HS-5 (cell line): ENCODE measurements around the gene TOMM34.
A peak's percentile ranks its signal among the peaks of the same experiment; 100 is the strongest.

Experiments
- DNase-seq: peaks from one replicate; pipeline ENCODE4 v3.0.0-alpha.2; 2012; ENCODE audit warnings: low read depth

The TOMM34 gene

DNA sequence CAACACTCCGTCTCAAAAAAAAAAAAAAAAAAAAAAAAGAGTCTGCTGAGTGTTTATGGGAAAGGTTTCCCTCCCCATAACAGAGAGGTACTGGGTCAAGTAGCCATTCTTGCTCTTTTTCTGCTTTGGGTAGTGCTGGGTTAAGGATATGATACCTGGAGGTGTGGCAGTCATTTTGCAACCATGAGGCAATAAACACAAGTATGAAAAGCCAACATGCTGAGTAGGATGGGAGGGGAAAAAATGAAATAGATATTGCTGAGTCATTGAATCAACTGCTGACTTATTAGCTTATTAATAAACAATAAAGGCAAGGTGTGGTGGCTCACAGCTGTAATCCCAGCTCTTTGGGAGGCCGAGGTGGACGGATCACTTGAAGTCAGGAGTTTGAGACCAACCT is 2.3 kb upstream of the TOMM34 start:
- no peak for DNase-seq

- peak; percentile 69 for DNase-seq
Measured at GRCh38 chr20:44961870-44962267, 1.7 kb upstream of the TOMM34 start.

DNA sequence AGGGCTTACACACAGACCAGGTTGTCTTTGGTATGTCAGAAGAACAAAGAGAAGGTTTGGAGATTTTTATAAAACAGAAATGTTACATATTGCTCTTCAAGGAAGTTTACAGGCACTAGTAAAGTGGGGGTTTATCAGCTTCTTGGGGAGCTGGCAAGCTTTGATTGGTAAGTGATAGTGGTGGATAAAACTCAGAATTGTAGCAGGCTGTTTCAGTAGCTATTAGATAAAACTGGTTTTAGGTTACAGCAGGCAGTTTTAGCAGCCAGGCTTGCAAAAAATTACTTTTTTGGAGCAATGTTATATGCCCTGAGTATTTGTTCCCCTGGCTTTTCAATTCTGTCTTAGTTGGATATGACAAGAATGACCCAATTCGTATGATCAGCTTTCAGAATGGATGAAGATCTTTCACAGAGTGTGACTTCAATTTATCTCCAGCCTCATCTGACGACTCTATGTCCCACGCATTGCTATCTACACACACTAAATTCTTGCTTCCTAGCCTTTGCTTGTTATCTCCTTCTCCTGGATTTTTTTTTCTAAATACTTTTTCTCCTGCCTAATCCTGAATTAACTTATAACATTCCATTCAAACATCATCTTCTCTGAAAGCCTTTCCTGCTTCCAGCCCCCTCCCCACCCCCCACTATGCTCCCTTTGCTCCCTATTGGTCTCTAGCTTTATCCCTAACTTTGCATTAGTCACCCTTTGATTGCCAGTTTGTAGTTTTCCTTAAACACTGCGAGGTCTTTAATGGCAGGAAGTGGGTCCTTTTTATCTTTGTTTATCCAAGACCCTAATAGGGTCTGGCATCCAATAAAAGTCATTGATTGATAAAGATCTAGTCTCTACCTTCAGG is 1.0 kb upstream of the TOMM34 start:
- DNase-seq, result no peak

DNA sequence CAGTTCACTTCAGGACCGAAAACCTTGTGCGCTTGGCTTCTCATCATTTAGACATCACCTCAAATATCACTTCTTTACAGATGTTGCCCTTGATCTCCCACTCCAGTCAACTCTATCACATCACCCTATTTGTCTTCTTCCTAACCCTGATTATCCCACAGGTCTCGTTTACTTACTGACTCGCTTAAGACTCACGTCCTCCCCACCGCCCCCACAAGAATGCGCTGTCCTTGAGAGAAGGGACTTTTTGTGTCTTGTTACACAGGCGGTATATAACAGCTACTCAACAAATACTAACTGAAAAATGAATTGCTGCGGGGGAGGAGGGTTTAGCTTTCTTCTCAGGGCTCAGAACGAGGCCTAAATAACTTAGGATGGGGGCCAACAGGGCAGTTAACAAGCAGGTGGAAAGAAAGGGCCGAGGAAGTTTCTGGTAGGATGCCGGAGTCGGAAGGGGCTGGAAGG is 527 bp downstream of the TOMM34 start:
- DNase-seq, result peak; percentile 56

DNA sequence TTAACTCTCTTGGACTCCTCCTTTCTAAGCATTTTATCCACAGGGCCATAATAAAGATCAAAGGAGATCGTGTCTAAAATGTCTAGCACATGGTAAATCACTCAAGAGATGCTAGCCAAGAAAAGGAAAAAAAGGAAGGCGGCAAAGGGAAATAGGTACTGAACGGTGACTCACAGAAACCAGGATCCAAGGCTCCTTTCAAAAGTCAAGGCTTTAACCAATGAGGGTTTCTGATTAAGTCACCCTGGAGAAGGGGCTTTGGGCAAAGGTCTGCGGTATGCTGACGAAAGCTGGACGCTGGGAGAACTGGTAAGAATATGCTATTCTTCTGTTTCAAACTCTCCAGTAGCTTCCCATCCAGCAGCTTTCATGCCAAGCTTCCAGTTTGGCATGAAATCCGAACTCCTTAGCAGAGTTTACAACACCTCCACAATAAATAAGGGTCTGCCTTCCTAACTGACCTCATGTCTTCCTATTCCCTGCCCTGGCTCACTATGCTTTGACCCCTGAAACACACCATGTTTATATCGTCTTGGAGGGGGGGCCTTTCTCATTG is 1.0 kb downstream of the TOMM34 start:
- DNase-seq, result no peak

- DNase-seq, result no peak
Measured at GRCh38 chr20:44958276-44958675, 1.9 kb downstream of the TOMM34 start.

DNA sequence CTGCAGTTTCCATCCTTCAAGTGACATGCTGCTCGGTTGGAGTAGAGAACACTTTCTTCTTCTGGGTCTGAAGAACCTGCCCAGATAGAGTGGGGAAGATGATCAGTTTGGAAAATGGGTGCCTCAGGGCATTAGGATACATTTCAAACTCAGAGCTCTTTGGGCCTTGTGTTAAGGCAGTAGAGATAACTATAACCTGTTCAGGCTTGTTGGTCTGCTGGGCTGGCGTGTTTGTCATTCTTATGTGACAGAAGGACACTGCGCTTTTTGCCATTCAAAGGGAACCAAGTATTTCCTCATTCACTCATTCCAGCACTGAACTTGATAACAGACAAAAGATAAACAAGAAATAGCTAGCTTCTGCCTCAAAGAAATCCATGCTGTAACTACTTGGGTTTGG is 3.8 kb downstream of the TOMM34 start:
- DNase-seq, result no peak

DNA sequence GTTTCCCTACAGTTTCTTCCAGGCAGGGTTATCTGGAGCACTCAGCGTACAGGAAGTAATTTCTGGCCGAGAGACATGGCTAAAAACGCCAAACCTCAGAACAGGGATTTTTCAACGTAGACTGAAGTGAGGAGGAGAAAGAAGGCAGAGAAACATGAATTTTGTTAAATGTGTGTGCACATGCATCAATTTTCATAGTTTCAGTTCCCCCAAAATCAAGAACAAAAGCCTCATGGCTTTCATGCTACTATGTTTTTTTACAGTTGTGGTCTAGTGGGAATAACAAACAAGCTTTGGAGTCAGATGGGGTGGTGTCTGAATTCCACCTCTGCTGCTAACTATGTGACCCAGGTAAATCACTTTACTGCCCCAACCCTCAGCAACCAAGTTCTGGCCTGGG is 4.9 kb downstream of the TOMM34 start:
- no peak for DNase-seq

DNA sequence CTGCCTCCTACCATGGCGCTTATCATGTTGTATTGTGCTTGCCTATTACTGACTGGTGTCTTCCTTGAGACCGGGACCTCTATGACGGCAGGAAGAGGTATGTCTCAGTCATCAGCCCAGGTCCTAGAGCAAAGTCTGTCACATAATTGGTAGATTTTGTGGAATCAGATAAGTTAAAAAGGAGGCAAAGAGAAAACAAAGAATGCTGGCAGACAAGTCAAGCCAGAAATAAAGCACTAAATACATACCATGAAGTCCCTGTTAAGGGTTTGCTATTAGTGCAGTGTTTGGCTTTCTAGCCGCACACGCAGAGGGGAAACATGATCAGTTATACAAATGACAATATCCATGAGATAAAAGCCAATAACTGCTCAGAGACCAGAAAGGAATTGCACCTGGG is 6.0 kb downstream of the TOMM34 start:
- DNase-seq, result no peak

DNA sequence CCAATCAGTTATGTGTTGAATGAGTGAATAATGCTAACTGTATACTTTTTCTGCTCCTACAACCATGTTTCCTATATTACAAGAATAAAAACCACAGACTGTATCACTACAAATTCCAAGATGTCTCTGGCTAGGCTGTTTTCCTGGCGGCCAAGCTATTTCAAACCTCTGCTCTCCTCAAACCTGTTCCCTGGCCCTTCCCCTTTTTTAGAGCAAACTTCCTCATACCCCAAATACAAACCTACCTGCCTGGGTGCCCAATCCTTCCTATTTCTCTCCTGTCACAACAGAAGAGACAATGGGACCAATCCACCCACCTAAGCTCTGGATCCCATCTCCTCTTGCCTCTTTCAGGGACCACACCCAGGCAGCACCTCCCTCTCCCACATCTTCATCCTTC is 7.5 kb downstream of the TOMM34 start:
- DNase-seq, result no peak

GRCh38 chr20:44950368-44950767 is 9.8 kb downstream of the TOMM34 start:
- DNase-seq, result no peak

- DNase-seq, result no peak
Measured at GRCh38 chr20:44948513-44948912, 11.7 kb downstream of the TOMM34 start.

- DNase-seq, result no peak
Measured at GRCh38 chr20:44948107-44948506, 12.1 kb downstream of the TOMM34 start.

DNA sequence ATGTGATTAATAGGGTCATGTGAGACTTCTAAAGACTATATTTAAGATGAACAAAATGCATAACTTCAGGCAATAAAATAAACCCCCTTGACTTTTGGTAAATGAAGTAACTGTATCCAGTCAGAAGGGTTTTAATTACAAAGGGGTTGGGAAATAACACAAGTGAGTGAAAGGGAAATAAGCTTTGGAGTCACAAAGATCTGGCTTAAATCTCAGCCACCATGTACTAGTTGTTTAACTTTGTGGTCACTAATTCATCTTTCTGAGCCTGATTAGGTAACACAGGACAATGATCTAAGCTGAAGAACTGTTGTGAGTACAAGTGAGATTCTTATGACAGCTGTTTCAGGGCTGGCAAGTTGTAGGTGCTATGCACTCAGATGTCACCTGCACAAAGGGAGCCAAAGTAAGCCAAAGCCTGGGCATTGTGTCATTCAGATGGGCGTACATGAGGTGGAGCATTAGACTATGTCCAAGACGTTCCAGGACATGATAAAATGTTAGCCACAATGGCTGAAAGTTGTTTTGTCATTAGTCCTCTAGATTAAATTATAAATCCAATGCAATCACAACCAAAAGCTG is 13.8 kb downstream of the TOMM34 start:
- no peak for DNase-seq

- DNase-seq, result no peak
Measured at GRCh38 chr20:44945261-44945660, 14.9 kb downstream of the TOMM34 start.

DNA sequence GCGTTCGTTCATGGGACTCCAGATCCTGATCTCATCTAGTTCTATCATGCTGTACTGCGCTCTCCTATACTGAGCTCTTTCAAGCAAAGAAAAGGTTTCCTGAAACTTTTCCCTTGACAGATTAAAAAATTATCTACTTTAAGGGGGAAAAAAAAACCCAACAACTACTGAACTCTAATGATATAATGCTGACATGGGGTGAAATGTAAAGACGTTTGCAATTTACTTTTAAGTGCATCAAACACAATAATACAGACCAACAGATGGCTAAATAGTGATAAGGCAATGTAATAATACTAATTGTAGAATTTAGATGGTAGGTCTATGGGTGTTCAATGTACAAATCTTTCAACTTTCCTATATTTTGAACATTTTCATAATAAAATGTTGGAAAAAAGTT is 16.4 kb downstream of the TOMM34 start:
- DNase-seq, result no peak

- no peak for DNase-seq
Measured at GRCh38 chr20:44942264-44942973, 17.8 kb downstream of the TOMM34 start.

DNA sequence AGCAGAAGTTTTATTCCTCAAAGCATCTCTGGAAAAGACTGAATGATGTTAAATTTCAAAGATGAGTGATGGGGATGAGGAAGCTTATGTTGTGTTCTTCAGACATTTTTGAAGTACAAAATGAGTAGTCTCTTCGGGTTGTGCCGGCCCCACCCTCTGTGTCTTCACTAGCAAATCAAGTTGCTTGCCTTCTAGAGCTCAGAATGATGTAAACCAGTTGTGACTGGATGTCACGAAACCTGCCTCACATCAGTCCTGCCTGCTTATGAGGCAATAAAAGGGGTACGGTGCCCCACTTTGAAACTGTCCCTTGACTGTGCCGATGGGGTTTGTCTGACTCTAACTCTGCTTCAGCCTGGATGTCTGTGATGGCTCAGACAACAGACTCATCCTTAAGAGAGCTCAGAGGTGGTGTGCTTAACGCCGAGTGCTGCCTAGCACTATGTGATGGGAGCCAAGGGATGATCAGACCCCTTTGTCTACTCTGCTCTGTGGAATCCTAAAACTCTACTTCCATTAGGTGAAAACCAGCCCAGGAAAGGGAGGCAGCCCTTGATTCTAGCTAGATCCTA is 19.0 kb downstream of the TOMM34 start:
- DNase-seq, result no peak

DNA sequence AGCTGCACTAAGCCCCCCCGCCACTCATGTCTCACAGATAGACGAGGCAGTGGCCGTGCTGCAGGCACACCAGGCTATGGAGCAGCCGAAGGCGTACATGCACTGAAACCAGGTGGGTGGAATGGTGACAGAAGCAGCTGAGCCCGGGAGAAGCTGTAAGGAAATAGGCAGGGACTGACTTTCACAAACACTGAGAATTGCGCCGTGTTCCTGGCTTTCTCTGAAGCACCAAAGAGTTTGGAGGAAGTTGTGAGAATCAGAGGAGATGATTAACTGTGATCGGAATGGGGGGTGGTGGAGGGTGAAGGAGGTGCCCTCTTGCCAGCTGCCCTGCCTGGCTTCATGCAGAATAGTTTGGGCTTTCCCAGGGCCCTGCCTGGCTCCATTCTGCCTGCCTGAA is 21.6 kb downstream of the TOMM34 start:
- no peak for DNase-seq

- DNase-seq, result no peak
Measured at GRCh38 chr20:44936510-44936909, 23.7 kb downstream of the TOMM34 start.

DNA sequence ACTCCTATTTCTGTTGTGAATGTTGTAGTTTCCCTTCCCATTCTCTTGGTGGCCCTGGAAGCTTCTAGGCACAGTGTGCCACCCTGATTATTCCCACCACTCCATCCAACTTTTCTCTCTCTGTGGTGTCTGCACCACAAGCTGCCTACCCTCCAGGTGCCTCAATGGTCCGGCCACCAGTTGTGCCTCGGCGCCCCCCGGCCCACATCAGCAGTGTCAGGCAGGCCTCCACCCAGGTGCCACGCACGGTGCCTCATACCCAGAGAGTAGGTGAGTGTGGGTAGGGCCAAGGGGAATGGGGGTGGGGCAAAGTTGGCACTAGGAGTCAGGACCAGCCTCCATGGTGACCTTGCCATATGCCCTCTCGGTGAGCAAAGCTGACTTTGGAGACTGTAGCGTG is 27.3 kb downstream of the TOMM34 start:
- DNase-seq, result no peak

DNA sequence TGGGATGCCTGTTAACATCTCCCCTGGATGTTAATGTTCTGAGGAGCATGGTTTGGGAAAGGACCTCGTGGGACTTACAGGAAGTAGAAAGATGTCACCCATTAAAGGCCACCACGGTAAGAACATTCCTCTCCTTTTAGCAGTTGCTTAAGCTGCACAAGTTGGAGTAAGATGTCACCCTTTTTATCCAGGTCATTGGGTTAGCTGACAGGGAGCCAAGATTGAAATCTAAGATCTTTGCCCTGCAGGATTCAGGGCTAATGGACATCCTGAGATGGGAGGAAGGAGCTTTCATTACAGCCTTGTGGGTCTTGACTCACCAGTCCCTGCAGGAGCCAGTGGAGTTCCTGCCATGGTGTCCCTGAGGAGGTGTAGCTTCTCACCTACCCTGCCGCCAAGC is 28.3 kb downstream of the TOMM34 start:
- DNase-seq, result no peak
